Measurements from ENCODE around the gene FAM229B. TPM values are rescaled to one million over a fixed set of nuclear protein-coding genes. Genes with fewer than 3 reads are reported as not detected.

The FAM229B gene
- total RNA-seq, 1 donor from 2014 or later: 31.8 TPM

DNA sequence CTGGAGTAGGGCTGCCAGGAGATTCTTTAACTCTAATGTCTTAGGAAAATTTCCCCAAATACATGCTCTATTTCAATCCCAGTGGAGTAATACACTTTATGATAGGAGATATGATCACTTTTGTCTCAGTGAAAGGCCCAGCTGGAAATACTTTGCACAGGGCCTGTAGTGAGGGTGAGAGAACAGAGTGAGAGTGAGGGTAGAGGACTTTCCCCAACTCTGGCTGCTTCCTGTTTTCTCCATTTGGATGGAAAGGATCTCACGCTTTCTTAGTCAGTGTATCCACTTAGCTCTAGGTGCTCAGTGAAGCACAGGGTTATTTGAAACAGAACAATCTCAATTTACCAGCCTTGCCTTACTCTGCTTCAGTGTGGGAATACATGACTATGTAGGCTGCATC lies 36.6 kb downstream of the FAM229B start:
- Histone ChIP-seq H3K4me3 (ENCODE audit: insufficient read depth, low read depth, low read length) (no peak overlapping the region), H3K27ac (ENCODE audit: low read depth, low read length) (no peak overlapping the region), H4K20me1 (ENCODE audit: insufficient read depth, low read length) (no peaks in the 10 kb centered on the region), H3K4me1 (ENCODE audit: insufficient read depth, low read length) (no peaks in the 10 kb centered on the region), H3K4me2 (ENCODE audit: low read length) (no peak overlapping the region), H3K36me3 (ENCODE audit: insufficient read depth, low read length) (peaks cover 19% of the 10 kb centered on the region), H2AFZ (ENCODE audit: low read depth, low read length) (no peak overlapping the region), H3K27me3 (ENCODE audit: insufficient read depth, low read length) (no peaks in the 10 kb centered on the region), H3K9me3 (ENCODE audit: insufficient read depth, low read depth, low read length) (no peaks in the 10 kb centered on the region), H3K9ac (ENCODE audit: low read length) (no peak overlapping the region), H3K79me2 (ENCODE audit: insufficient read depth, low read length) (no peaks in the 10 kb centered on the region)
- no peaks in the 10 kb centered on the region for H3K27me3 Mint-ChIP-seq (ENCODE audit: low read depth, unreplicated experiment)
- no peaks in the 10 kb centered on the region for H3K36me3 Mint-ChIP-seq (ENCODE audit: low read depth, unreplicated experiment)
- no peaks in the 10 kb centered on the region for H3K4me1 Mint-ChIP-seq (ENCODE audit: low read depth, unreplicated experiment)
- no peaks in the 10 kb centered on the region for H3K9me3 Mint-ChIP-seq (ENCODE audit: unreplicated experiment)
- H3K27ac Mint-ChIP-seq (ENCODE audit: unreplicated experiment): no peak overlapping the region
- TF ChIP-seq CTCF (IDR thresholded peaks at IDR 0.05; ENCODE audit: insufficient read depth, low read depth, low read length) (no peak), EZH2 (IDR thresholded peaks at IDR 0.05; ENCODE audit: insufficient read depth, low read length) (no peak)
- FAIRE-seq (no peak), DNase-seq (ENCODE audit: low read depth) (no peak)
- H3K4me3 Mint-ChIP-seq (ENCODE audit: unreplicated experiment): no peak overlapping the region

GRCh38 chr6:112128208-112128607 lies 40.8 kb downstream of the FAM229B start:
- Histone ChIP-seq H3K9me3 (ENCODE audit: insufficient read depth, low read depth, low read length) (no peaks in the 10 kb centered on the region), H3K27ac (ENCODE audit: low read depth, low read length) (no peak overlapping the region), H3K4me3 (ENCODE audit: insufficient read depth, low read depth, low read length) (no peak overlapping the region), H3K4me2 (ENCODE audit: low read length) (no peak overlapping the region), H3K36me3 (ENCODE audit: insufficient read depth, low read length) (peaks cover 17% of the 10 kb centered on the region), H4K20me1 (ENCODE audit: insufficient read depth, low read length) (no peaks in the 10 kb centered on the region), H2AFZ (ENCODE audit: low read depth, low read length) (no peak overlapping the region), H3K79me2 (ENCODE audit: insufficient read depth, low read length) (no peaks in the 10 kb centered on the region), H3K9ac (ENCODE audit: low read length) (no peak overlapping the region), H3K4me1 (ENCODE audit: insufficient read depth, low read length) (no peaks in the 10 kb centered on the region), H3K27me3 (ENCODE audit: insufficient read depth, low read length) (no peaks in the 10 kb centered on the region)
- peaks cover 3% of the 10 kb centered on the region for H3K9me3 Mint-ChIP-seq (ENCODE audit: unreplicated experiment)
- no peak overlapping the region for H3K4me3 Mint-ChIP-seq (ENCODE audit: unreplicated experiment)
- FAIRE-seq (no peak), DNase-seq (ENCODE audit: low read depth) (no peak)
- no peaks in the 10 kb centered on the region for H3K4me1 Mint-ChIP-seq (ENCODE audit: low read depth, unreplicated experiment)
- H3K27ac Mint-ChIP-seq (ENCODE audit: unreplicated experiment): no peak overlapping the region
- no peaks in the 10 kb centered on the region for H3K27me3 Mint-ChIP-seq (ENCODE audit: low read depth, unreplicated experiment)
- TF ChIP-seq EZH2 (IDR thresholded peaks at IDR 0.05; ENCODE audit: insufficient read depth, low read length): no peak
- TF ChIP-seq CTCF (IDR thresholded peaks at IDR 0.05; ENCODE audit: insufficient read depth, low read depth, low read length): no peak
- no peaks in the 10 kb centered on the region for H3K36me3 Mint-ChIP-seq (ENCODE audit: low read depth, unreplicated experiment)

GRCh38 chr6:112130878-112131277 lies 43.5 kb downstream of the FAM229B start:
- no peak overlapping the region for H3K27ac ChIP-seq (ENCODE audit: low read depth, low read length)
- H3K79me2 ChIP-seq (ENCODE audit: insufficient read depth, low read length): no peaks in the 10 kb centered on the region
- H4K20me1 ChIP-seq (ENCODE audit: insufficient read depth, low read length): no peaks in the 10 kb centered on the region
- no peaks in the 10 kb centered on the region for H3K27me3 ChIP-seq (ENCODE audit: insufficient read depth, low read length)
- no peaks in the 10 kb centered on the region for H3K36me3 Mint-ChIP-seq (ENCODE audit: low read depth, unreplicated experiment)
- FAIRE-seq (no peak), DNase-seq (ENCODE audit: low read depth) (no peak)
- no peak overlapping the region for H3K4me2 ChIP-seq (ENCODE audit: low read length)
- H3K9me3 Mint-ChIP-seq (ENCODE audit: unreplicated experiment): peaks cover 4% of the 10 kb centered on the region
- H2AFZ ChIP-seq (ENCODE audit: low read depth, low read length): no peak overlapping the region
- H3K27ac Mint-ChIP-seq (ENCODE audit: unreplicated experiment): no peak overlapping the region
- H3K36me3 ChIP-seq (ENCODE audit: insufficient read depth, low read length): peaks cover 17% of the 10 kb centered on the region
- H3K4me1 Mint-ChIP-seq (ENCODE audit: low read depth, unreplicated experiment): no peaks in the 10 kb centered on the region
- TF ChIP-seq EZH2 (IDR thresholded peaks at IDR 0.05; ENCODE audit: insufficient read depth, low read length): no peak
- no peaks in the 10 kb centered on the region for H3K9me3 ChIP-seq (ENCODE audit: insufficient read depth, low read depth, low read length)
- no peak overlapping the region for H3K9ac ChIP-seq (ENCODE audit: low read length)
- no peaks in the 10 kb centered on the region for H3K4me1 ChIP-seq (ENCODE audit: insufficient read depth, low read length)
- no peak overlapping the region for H3K4me3 ChIP-seq (ENCODE audit: insufficient read depth, low read depth, low read length)
- H3K27me3 Mint-ChIP-seq (ENCODE audit: low read depth, unreplicated experiment): no peaks in the 10 kb centered on the region
- H3K4me3 Mint-ChIP-seq (ENCODE audit: unreplicated experiment): no peak overlapping the region
